ENCODE data around the gene RAPGEF3.

RAPGEF3 gene

DNA sequence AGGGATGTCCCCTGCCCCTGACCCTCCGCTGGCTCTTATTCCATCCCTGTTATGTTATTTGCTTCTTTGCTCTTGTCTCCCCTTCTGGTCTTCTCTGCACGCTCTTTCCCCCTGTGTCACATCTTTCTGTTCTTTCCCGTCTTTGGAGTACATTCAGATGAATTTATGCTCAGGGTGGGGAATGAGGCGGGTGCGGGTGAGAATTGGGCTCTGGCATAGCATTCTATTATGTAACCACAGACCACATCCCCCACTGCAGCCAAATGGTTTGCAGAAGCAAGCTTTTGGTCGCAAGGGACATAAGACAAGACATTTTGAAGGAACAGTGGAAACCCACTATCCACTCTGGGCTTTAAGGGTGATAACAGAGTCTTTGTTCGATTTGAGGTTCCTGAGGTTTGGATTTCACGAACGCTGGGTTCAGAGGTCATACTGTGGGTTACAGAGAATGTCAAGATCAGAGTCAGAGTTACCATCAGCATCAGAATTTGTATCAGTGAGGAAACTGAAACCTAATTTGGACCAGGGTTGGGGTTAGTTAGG is 37.2 kb downstream of the RAPGEF3 start:
- no peak for DNase-seq (ENCODE audit: low spot score)

DNA sequence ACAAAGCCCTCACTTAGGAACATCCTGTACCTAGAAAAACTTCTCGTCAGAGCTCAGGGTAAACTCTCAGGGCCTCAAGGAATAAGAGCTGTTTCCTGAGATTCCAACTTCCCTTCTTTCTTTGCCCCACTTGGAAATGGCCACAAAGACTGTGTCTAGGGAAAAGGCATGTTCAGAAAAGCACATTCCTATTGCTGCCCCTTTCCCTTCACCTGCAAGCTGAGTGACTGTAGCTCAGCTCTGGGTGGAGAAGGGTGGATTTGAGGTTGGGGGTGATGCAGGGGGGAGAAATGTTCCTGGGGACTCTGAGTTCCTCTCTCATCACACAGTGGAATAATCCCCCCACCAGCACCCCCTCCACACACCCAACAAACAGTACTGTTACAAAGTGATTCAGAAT is 40.1 kb downstream of the RAPGEF3 start:
- no peak for DNase-seq (ENCODE audit: low spot score)

DNA sequence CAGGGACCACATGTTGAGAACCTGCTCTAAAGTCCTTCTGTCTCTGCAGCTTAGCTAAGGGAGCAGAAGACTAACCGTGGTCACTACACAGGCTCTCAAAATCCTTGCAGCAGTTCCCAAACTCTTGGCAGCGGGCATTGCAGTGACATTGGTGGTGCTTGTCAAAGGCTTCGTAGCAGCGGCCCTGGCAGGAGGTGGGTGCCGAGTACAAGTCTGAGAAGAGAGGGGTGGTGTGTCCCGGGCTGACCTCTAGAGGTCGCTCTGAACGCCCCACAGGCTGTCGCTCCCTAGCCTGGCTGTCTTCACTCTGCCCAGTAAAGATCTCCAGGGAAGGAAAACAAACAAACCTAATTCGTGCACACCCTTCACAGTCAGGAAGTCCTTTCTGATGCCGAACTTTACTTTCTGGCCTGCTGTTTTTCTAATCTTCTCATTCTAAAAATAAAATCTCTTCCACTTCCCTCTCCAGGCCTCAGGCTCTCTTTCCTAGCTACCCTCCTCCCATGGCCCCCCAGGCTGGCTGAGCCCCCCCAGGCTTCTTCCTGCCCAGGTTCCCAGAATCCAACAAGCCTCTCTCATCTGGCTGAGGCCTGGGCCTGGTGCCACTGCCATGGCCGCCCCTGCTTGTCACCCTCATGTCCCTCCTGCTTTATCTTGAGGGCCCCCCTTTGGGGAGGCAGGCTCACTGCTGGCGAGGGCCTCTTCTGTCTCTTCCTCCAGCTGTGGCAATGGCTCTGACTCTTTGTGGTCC is 41.1 kb downstream of the RAPGEF3 start:
- DNase-seq (ENCODE audit: low spot score) = peak; percentile 93

DNA sequence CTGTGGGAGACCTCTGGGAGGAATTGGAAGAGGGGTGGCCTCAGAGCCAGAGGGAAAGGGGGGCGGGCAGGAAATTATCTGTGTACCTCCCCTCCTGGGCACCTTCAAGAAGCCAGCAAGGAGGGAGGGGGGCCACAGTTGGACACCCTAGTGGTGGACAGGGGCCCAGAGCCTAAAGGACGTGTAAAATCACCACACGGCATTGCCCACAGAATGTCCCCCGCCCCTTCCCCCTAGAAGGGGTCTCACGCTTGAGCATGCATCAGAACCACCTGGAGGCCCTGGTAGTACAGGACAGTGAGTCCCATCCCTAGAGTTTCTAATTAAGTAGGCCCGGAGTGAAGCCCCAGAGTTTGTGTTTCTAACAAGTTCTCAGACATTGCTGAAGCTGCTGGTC is 41.6 kb downstream of the RAPGEF3 start:
- no peak for DNase-seq (ENCODE audit: low spot score)

DNA sequence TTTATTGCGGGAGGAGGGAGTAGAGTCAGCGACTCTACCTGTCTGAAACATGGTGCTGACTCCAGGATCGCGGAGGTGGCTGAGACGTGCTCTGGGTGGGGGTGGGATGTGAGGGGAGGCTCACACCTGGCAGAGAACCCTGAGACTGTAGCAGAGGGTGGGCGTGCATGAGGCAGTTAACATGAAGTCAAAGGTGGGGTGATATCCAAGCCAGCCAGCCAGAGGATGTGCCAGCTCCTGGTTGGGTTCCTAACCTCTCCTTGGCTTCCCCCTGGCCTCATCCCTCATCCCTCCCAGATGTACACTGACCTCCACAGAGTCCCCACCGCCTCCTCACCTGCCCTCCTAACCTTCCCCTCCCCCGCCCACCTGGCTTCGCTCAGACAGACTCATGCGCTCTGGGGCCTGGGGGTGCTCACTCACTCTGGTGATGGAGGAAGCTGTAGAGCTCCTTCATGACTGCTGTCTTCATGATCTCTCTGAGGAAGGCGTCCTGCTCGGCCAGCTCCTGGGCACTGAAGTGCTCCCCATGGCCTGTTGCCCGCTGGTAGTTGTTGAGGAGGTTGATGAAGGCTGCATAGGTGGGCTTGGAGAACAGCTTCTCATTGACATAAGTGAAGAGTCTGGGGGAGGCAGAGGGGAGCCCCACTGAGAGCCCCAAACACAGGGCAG is 42.7 kb downstream of the RAPGEF3 start:
- DNase-seq (ENCODE audit: low spot score) = no peak

DNA sequence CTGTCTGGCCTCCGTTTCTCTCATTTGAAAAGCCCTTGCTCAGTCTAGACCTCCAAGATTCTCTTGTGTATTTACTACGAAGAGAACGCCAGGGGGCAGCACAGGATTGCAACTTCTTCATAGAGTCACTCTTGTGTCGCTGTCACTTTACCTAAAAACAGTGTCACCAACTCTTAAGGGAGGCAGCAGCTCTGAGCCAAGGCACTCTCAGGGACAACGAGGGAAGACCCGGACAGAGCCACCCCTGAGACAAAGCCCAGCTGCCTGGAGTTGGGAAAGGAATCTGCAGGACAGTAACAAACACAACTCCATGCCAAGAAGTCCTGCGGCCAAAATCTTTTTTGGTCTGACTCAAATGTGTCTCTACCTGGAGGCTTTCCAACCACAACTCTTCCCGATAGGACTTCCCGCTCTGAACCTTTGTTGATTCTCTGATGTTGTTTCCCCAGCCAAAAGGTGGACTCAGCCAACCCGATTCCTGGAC is 43.2 kb downstream of the RAPGEF3 start:
- peak; percentile 88 for DNase-seq (ENCODE audit: low spot score)

DNA sequence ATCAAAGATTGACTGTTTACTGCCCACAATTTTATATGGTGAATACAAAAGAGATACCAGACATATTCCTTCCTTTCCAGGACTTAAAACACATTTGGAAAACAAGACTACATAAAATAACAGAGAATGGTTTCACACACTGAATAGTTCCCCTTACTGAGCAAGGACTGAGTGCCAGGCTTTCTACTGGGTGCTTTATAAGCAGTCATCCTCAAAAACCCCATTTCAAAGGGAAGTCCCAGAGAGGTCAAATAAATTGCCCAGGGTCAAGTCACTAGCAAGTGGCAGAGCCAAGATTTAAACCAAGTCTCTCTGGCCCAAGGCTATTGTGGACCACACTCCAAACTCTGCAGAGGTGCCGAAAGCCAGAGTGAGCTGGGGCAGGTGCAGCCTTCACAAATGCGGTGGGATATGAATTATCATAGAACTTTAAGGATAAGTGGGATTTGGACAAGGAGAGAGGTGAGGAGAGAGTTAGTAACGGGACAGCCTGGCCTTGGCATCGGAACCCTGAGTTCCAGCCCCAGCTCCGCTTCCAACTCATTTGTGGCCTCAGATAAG is 43.8 kb downstream of the RAPGEF3 start:
- DNase-seq (ENCODE audit: low spot score) = no peak

DNA sequence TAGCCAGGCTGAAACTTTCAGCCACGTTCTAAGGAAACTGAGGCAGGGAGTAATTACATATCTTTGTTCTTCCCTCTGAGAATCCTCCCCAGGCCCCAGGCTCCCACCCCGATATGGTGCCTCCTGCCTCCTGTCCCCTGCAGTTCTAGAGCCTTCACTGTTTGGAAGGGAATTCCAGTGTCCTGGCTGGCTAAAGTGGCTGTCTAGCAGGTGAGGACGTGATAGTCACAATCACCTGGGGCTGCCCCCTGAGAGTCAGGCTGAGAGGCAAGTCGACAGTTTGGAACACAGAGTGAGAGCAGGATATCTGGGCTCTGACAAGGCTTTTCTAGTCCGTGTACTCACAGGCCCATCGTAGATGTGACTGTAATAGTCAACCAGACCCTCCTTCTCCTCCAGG is 46.5 kb downstream of the RAPGEF3 start:
- DNase-seq (ENCODE audit: low spot score) = no peak

DNA sequence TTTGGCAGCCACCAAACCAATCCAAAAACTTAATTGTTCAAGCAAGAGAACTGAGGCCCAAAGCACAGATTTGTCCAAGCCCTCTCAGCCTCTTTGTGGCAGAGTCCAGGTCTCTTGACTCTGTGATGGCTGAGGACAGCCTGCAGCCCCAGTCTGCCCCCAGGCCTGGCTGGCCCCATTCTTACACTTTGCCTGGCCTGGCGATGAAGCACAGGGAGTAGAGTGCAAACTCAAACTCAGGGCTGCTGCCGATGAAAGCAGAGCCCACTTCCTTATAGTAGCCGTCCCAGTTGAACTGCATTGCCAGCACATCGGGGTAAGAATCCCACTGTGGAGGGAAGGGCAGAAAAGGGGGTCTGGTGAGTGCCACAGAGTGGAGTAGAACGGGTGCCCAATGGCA is 47.2 kb downstream of the RAPGEF3 start:
- DNase-seq (ENCODE audit: low spot score) = no peak

DNA sequence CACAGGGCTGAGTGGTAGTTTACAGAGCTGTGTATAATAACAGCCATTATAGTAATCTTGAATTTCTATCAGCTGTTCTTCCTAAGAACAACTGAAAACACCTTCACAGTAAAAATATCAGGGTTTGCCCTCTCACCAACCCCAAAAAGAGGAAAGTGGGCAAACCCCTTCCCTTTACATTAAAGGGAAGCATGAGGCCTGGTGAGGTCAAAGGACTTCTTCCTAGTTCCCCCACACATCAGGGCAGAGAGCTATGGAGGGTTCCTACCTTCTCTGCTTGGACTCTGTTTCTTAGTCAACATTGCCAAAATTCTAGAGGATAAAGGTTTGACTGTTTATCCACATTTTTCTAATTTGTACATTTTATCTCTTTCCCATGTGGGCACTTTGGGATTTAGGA is 48.4 kb downstream of the RAPGEF3 start:
- no peak for DNase-seq (ENCODE audit: low spot score)

DNA sequence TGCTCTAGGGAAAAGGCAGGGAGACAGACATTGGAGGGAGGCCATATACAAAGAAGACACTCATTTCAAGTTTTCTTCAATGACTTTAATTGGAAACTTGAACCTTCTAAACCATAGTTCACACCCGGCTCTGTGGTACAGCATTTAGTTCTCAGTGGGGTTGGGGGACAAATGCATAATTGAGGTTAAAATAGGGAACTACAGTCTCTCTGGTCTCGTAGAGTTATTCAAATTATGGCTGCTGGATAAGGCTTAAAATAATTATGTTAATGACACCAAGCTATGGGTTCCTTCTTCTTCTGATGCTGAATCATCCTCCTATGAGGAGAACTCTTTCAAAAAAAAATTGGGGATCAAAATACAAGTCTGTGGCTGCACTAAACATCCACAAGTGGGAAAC is 49.0 kb downstream of the RAPGEF3 start:
- DNase-seq (ENCODE audit: low spot score) = no peak

DNA sequence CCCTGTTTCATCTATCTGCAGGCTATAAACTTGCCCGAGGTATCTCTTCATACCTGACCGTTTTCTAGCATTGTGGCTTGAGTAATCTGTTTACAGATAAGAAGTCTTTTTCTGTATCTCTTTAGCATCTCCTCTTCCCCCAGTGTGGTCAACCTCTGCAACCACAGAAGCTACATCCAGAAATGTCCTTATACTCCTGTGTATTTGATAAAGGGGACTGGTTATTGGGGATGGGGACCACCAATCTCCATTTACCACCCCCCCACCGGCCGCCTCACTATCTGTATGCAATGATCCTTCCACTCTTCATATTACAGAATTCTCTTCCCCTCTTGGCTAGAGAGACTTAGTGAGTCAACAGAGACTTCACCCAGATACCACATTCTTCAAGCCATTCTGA is 49.4 kb downstream of the RAPGEF3 start:
- no peak for DNase-seq (ENCODE audit: low spot score)

DNA sequence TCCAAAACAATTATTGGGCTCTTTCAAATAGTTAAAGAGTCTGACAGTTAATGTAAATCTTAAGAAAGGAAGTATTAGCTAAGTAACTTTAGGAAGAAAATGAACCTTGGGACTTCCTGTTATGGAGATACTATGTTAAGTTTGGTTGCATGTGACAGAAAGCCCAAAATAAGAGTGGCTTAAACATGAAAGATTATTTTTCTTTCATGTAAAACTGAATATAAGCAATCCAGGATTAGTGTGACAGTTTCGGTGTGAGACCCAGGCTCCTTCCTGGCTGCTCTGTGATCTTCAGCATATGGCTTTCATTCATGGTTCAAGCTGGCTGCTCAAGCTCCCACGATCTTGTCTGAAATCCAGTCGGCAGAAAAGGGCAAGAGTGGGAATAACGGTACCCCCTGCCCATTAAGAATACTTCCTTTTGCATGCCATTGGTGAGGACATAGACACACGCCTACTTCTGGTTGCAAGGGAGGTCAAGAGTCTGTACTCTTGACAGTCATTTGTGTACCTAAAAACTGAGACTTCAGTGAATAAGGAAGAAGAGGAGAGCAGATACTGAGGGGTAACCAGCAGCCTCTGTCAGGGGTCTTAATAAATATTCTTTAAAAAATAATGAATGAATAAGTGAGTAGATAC is 50.7 kb downstream of the RAPGEF3 start:
- DNase-seq (ENCODE audit: low spot score) = no peak

DNA sequence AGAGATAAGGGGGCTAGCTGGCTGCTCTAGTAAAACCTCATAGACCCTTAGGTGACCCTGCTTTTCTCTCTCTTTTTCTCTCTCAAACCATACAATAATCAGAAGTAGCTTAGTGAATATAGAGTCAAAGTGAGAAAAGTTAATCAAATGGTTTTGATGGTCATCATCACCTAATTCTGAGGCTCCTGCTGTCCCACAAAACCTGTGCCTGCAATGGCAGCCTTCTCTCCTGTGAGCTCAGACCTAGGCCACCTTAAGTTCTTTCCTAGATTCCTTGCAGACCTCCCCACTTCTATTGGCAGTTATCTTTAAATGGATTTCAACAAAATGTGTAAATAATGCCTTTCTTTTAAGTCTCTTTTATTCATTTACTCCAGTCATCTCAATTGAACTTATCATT is 51.3 kb downstream of the RAPGEF3 start:
- DNase-seq (ENCODE audit: low spot score) = no peak

DNA sequence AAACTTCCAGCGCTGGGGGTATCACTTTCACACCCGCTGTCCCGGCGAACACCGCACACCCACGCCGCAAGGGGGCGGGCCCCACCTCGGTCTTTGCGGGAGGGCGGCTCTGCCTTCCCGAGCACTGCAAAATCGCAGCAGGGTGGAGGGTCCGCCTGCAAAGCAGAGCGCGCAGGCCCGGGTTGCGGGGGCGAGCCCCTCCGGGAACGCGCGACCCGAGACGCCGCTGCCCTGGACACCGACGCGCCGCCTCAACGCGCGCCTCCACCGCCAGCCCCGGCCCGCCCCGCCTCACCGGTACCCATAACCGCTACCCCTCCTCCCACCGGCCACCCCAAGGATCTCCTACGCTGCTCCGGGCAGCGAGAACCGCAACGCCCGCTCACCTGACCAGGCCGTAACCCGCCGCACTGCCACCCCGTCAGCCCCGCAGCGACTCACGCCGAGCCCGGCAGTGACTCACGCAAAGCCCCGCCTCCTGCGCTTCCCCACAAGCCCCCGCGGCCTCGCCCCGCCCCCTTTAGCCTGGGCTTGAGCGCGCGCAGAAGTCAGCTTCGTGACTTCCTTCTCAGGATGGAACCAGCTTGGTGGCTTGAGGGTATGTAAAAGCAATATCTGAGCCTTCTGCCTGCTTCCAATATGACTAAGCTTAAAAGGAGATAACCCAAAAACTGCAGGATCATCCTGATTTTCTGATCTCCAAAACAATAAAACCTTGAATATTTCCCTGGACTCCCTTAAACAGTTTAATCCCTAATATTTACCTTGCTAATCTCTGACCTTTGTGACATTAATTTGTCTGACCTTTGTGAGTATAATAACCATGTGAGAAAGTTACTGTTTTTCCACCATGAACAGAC is 52.9 kb downstream of the RAPGEF3 start, which contains the start of gene RPAP3:
TSS of gene RPAP3 (minus strand) at position 465 of the 860 bp plus-strand sequence. CDS start 3,190 bp downstream, outside the sequence.
- DNase-seq (ENCODE audit: low spot score) = peak; percentile 92

DNA sequence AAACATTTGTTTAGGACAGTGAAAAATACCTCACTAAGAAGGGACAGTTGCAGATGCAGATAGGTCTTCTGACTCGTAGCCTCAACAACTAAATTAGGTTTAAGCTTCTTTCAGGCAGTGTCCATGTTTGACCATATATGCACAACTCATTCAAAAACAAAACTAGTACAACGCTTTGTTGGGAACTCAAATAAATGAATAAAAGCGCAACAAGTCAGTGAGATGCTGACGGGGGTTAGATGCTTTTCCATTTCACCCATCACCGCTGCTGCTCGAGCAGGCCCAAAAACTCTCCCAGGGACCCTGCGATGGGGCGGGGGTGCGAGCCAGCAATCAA is 53.5 kb downstream of the RAPGEF3 start:
- DNase-seq (ENCODE audit: low spot score) = no peak

DNA sequence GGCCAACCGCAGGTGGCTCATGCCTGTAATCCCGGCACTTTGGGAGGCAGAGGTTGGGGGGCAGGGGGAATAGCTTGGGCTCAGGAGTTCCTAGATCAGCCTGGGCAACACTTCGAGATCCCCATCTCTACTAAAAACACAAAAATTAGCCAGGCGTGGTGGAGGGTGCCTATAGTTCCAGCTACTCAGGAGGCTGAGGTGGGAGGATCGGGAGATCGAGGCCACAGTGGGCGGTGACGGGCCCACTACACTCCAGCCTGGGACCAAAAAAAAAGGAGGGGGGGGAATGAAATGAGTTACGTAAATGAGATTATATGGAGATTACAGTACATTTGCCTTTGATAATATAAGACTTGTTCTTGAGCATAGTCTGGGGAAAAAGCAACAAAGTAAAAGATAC is 54.0 kb downstream of the RAPGEF3 start:
- DNase-seq (ENCODE audit: low spot score) = no peak

DNA sequence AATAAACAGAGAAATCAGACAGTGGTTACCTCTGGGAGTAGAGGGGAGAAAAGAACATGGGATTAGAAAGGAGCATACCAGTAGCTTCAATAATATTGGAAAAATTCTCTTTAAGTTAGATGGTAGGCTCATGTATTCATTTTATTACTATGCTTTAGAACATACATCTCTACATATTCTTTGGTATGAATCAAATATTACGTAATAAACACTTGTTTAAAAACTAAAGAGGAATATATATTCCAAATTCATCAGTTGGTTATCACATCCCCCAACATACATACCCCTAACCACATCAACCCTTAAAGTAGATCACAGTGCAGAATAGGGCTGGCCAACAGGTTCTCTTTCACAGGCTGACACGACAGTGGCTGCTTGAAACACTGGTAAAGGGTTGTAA is 58.4 kb downstream of the RAPGEF3 start:
- no peak for DNase-seq (ENCODE audit: low spot score)

DNA sequence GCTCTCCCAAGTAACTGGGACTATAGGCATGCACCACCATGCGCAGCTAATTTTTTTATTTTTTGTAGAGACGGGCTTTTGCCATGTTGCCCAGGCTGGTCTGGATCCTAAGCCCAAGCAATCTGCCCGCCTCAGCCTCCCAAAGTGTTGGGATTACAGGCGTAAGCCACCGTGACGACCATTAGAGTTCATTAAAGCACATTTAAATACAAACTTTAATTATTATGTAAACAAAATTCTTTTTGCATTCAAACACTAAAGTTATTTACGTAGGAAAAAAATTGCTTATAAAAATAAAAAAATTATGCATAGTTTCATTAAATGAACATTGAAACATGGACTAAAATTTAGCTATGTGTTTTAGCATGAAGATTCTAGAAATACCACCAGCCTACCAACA is 60.0 kb downstream of the RAPGEF3 start:
- no peak for DNase-seq (ENCODE audit: low spot score)

DNA sequence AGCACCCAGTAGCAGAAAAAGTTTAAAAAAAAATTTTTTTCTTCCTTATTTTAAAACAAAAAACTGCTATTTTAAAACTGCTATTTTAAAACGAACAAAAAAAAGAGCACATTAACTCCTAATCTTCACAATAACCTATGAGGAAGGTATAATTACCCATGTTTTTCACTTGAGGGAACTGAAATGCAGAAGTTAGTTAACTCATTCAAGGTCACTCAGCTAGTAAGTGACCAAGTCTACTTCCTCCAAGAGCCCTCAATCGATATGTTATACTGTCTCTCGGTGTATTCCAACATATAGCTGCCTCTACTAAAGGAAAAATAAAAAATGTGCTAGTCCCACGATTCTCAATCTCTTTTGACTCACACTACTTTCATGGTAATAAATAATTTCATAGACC is 60.6 kb downstream of the RAPGEF3 start:
- no peak for DNase-seq (ENCODE audit: low spot score)

DNA sequence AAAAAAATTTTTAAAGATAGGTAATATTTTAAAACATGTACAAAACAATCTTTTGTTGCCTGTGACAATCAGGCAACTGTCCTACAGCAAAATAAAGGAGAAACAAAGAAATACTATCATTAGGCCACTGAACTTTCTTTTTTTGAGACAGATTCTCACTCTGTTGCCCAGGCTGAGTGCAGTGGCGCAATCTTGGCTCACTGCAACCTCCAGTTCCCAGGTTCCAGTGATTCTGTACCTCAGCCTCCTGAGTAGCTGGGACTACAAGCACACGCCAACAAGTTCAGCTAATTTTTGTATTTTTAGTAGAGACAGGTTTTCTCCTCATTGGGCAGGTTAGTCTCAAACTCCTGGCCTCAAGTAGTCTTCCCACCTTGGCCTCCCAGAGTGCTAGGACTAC is 69.5 kb downstream of the RAPGEF3 start:
- DNase-seq (ENCODE audit: low spot score) = no peak

DNA sequence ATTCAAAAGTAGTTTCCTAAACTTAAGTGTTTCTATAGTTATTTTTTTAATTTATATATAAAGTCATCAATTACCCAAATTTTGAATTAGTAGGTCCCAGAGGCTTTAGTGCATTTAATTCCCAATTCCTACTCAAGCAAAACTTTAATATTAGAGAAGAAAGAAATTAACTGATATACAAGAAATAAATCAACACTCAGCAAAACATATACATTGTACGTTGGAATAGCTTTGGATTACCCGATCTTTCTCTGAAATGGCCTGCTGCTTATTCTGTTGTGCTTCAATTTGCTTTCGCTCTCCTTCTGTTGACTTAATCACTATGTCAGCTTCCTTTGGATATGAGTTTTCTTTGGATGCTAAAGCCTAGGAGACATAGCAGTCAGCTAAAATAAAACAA is 71.0 kb downstream of the RAPGEF3 start:
- DNase-seq (ENCODE audit: low spot score) = no peak

Data from globus pallidus (tissue), 1 donor.